ENCODE data around the gene PITPNM1. TPM values are rescaled to one million over a fixed set of nuclear protein-coding genes. Genes with fewer than 3 reads are reported as not detected.
A peak's percentile ranks its signal among the peaks of the same experiment; 100 is the strongest.

The PITPNM1 gene
- total and polyA plus RNA-seq, 2 of the 13 experiments (the other 11 are each of a cell fraction or from before 2014, with no cell fraction given): 8.2 to 8.5 TPM

DNA sequence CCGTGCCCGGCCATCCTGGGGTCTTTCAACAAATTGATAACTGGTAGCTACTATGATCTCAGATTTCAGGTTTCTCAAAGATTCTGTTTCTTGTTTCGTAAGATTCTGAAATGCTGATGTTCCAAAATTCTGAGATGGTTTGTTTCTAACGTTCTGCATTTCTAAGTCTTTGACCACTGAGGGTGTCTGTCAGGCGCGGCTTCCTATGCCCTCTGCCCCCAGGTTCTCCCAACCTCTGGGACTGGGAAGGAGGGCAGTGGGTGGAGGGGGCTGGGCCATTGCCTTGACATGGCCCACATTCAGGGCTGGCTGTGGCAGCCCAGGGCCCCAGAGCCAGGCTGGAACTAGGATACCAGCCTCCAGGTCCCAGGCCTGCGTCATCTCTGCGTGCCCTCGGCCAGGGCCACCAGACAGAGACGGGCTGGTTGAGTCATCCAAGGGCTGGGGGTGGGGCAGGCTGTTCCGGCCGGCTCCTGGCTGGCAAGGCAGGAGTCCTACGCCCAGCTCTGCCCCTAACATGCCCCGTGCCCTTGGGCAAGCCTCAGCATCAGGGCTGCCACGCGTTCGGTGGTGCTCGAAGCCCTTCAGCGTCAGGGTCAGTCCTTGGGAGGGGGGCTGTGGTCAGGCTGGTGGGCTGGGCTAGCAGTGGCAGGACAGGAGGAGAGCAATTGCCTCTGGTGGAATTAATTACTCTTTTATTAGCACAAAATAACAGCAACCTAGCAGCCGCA lies 41.3 kb downstream of the PITPNM1 start (continued):
- TF ChIP-seq, protein P1, sequence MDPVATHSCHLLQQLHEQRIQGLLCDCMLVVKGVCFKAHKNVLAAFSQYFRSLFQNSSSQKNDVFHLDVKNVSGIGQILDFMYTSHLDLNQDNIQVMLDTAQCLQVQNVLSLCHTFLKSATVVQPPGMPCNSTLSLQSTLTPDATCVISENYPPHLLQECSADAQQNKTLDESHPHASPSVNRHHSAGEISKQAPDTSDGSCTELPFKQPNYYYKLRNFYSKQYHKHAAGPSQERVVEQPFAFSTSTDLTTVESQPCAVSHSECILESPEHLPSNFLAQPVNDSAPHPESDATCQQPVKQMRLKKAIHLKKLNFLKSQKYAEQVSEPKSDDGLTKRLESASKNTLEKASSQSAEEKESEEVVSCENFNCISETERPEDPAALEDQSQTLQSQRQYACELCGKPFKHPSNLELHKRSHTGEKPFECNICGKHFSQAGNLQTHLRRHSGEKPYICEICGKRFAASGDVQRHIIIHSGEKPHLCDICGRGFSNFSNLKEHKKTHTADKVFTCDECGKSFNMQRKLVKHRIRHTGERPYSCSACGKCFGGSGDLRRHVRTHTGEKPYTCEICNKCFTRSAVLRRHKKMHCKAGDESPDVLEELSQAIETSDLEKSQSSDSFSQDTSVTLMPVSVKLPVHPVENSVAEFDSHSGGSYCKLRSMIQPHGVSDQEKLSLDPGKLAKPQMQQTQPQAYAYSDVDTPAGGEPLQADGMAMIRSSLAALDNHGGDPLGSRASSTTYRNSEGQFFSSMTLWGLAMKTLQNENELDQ (CRISPR knock-in tag; IDR thresholded peaks at IDR 0.05; ENCODE audit: borderline replicate concordance): no peak
- TF ChIP-seq ZNF333 (CRISPR knock-in tag; IDR thresholded peaks at IDR 0.05; ENCODE audit: borderline replicate concordance) (0 out of 2 replicates have a peak, but pooled peaks have one; percentile 24), HOXA7 (CRISPR knock-in tag; IDR thresholded peaks at IDR 0.05) (no peak), CREM (IDR thresholded peaks at IDR 0.05) (peak; percentile 86), CREM (CRISPR knock-in tag; IDR thresholded peaks at IDR 0.05) (no peak), MTA3 (CRISPR knock-in tag; IDR thresholded peaks at IDR 0.05) (no peak), GPN1 (CRISPR knock-in tag; IDR thresholded peaks at IDR 0.05; ENCODE audit: borderline replicate concordance) (no peak), LCORL (IDR thresholded peaks at IDR 0.05) (no peak), LCORL (CRISPR knock-in tag; IDR thresholded peaks at IDR 0.05) (no peak), GATAD2A (CRISPR knock-in tag; IDR thresholded peaks at IDR 0.05) (peak; percentile 36; the same call in 1 of the 2 replicates), SMAD1 (CRISPR knock-in tag; IDR thresholded peaks at IDR 0.05; ENCODE audit: borderline replicate concordance, low read depth) (0 out of 2 replicates have a peak, but pooled peaks have one; percentile 28), SMARCE1 (IDR thresholded peaks at IDR 0.05; ENCODE audit: borderline replicate concordance) (no peak), ZBTB38 (CRISPR knock-in tag; IDR thresholded peaks at IDR 0.05) (peak; percentile 93), AKAP8 (CRISPR knock-in tag; IDR thresholded peaks at IDR 0.05) (no peak; the same call in 1 of the 2 replicates), KLF9 (CRISPR knock-in tag; IDR thresholded peaks at IDR 0.05; ENCODE audit: low read depth) (no peak), KDM3A (CRISPR knock-in tag; IDR thresholded peaks at IDR 0.05; ENCODE audit: low read depth) (no peak), MAFK (conservative IDR thresholded peaks at IDR 0.05 in 1 of 2, IDR thresholded peaks at IDR 0.05 in 1 of 2; ENCODE audit: low read length in 2 of 2) (no peak), RARA (CRISPR knock-in tag; IDR thresholded peaks at IDR 0.05) (peak; percentile 32; the same call in 1 of the 2 replicates), ZNF230 (CRISPR knock-in tag; IDR thresholded peaks at IDR 0.05) (no peak), ZBTB3 (CRISPR knock-in tag; IDR thresholded peaks at IDR 0.05; ENCODE audit: borderline replicate concordance, low read depth) (no peak), ZNF569 (CRISPR knock-in tag; IDR thresholded peaks at IDR 0.05; ENCODE audit: borderline replicate concordance) (no peak), ZNF136 (CRISPR knock-in tag; IDR thresholded peaks at IDR 0.05; ENCODE audit: low read depth) (no peak), SRY (CRISPR knock-in tag; IDR thresholded peaks at IDR 0.05) (no peak; the same call in 1 of the 2 replicates), RAD51 (IDR thresholded peaks at IDR 0.05; ENCODE audit: borderline replicate concordance) (no peak), SRSF4 (IDR thresholded peaks at IDR 0.05; ENCODE audit: low read depth, low read length, poor library complexity, severe bottlenecking) (no peak), ZNF326 (CRISPR knock-in tag; IDR thresholded peaks at IDR 0.05; ENCODE audit: borderline replicate concordance) (no peak; the same call in 1 of the 2 replicates), CAMTA2 (CRISPR knock-in tag; IDR thresholded peaks at IDR 0.05; ENCODE audit: borderline replicate concordance) (no peak), ZFP36L2 (CRISPR knock-in tag; IDR thresholded peaks at IDR 0.05) (no peak)
- TF ChIP-seq, protein P2, sequence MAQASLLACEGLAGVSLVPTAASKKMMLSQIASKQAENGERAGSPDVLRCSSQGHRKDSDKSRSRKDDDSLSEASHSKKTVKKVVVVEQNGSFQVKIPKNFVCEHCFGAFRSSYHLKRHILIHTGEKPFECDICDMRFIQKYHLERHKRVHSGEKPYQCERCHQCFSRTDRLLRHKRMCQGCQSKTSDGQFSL (CRISPR knock-in tag; IDR thresholded peaks at IDR 0.05): no peak
- TF ChIP-seq, protein P3, sequence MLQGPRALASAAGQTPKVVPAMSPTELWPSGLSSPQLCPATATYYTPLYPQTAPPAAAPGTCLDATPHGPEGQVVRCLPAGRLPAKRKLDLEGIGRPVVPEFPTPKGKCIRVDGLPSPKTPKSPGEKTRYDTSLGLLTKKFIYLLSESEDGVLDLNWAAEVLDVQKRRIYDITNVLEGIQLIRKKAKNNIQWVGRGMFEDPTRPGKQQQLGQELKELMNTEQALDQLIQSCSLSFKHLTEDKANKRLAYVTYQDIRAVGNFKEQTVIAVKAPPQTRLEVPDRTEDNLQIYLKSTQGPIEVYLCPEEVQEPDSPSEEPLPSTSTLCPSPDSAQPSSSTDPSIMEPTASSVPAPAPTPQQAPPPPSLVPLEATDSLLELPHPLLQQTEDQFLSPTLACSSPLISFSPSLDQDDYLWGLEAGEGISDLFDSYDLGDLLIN (CRISPR knock-in tag; IDR thresholded peaks at IDR 0.05; ENCODE audit: borderline replicate concordance): no peak

Data from HepG2 (cell line).